HCT116 (cell line): ENCODE results near the gene ADIPOR1.
"Not testable (repeated sequence)": the region's sequence is repeated elsewhere in the genome, so short reads cannot be mapped to it uniquely, and the experiment has no call there.

ENCODE experiments used
- EZH2 ChIP-seq: fragments of 200-600 bp; sonication (generic); IDR thresholded peaks from 2 replicates; pipeline ENCODE4 v1.6.1; 2017; ENCODE audit warnings: antibody characterized with exemption, mixed run types
- POLR2A ChIP-seq: IDR thresholded peaks from 2 replicates; pipeline ENCODE4 v1.7.0; 2011; ENCODE audit warnings: borderline replicate concordance; ENCODE audit not compliant: insufficient read depth, insufficient read length; ENCODE audit errors: extremely low read depth
- POLR2AphosphoS5 ChIP-seq: IDR thresholded peaks from 2 replicates; pipeline ENCODE4 v1.6.1; 2011; ENCODE audit warnings: mild to moderate bottlenecking, low read depth, low read length, moderate library complexity
- RAD21 ChIP-seq: IDR thresholded peaks from 2 replicates; pipeline ENCODE4 v1.6.1; 2012; ENCODE audit warnings: low read depth, mild to moderate bottlenecking
- SP1 ChIP-seq: IDR thresholded peaks from 2 replicates; pipeline ENCODE4 v1.6.1; 2012; ENCODE audit warnings: low read depth
- TCF7L2 ChIP-seq: IDR thresholded peaks from 2 replicates; pipeline ENCODE4 v1.7.0; 2011; ENCODE audit warnings: borderline replicate concordance, inconsistent platforms; ENCODE audit not compliant: insufficient read depth, insufficient read length; ENCODE audit errors: extremely low read depth
- ZFX ChIP-seq: fragments of 450-650 bp; IDR thresholded peaks from 2 replicates; pipeline ENCODE4 v1.6.1; 2017
- TF ChIP-seq, protein P1 (sequence below), 3 experiments: fragments of 200-600 bp in 1 of 3; sonication (generic) in 1 of 3; IDR thresholded peaks in 2 of 3; conservative IDR thresholded peaks in 1 of 3; 2 replicates each; pipeline ENCODE4 v1.5.1; 2012 to 2017; ENCODE audit warnings: low read depth in 2 of 3, low read length in 2 of 3, antibody characterized with exemption in 1 of 3, borderline replicate concordance in 1 of 3, control low read depth in 1 of 3, mild to moderate bottlenecking in 1 of 3, mixed read lengths in 1 of 3, mixed run types in 1 of 3, moderate library complexity in 1 of 3; ENCODE audit not compliant: insufficient read depth in 1 of 3
- TF ChIP-seq, protein P2 (sequence below): IDR thresholded peaks from 2 replicates; pipeline ENCODE4 v1.6.1; 2011; ENCODE audit warnings: mild to moderate bottlenecking, low read length, moderate library complexity; ENCODE audit not compliant: insufficient replicate concordance; ENCODE audit errors: extremely low read depth

- TF ChIP-seq POLR2AphosphoS5, RAD21, POLR2A, EZH2, TCF7L2, SP1, ZFX: not testable (repeated sequence)
- TF ChIP-seq, protein P1, sequence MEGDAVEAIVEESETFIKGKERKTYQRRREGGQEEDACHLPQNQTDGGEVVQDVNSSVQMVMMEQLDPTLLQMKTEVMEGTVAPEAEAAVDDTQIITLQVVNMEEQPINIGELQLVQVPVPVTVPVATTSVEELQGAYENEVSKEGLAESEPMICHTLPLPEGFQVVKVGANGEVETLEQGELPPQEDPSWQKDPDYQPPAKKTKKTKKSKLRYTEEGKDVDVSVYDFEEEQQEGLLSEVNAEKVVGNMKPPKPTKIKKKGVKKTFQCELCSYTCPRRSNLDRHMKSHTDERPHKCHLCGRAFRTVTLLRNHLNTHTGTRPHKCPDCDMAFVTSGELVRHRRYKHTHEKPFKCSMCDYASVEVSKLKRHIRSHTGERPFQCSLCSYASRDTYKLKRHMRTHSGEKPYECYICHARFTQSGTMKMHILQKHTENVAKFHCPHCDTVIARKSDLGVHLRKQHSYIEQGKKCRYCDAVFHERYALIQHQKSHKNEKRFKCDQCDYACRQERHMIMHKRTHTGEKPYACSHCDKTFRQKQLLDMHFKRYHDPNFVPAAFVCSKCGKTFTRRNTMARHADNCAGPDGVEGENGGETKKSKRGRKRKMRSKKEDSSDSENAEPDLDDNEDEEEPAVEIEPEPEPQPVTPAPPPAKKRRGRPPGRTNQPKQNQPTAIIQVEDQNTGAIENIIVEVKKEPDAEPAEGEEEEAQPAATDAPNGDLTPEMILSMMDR (IDR thresholded peaks at IDR 0.05 in 2 of 3, conservative IDR thresholded peaks at IDR 0.05 in 1 of 3; ENCODE audit: borderline replicate concordance in 1 of 3, insufficient read depth in 1 of 3, low read depth in 2 of 3, low read length in 2 of 3): not testable (repeated sequence)
- TF ChIP-seq, protein P2, sequence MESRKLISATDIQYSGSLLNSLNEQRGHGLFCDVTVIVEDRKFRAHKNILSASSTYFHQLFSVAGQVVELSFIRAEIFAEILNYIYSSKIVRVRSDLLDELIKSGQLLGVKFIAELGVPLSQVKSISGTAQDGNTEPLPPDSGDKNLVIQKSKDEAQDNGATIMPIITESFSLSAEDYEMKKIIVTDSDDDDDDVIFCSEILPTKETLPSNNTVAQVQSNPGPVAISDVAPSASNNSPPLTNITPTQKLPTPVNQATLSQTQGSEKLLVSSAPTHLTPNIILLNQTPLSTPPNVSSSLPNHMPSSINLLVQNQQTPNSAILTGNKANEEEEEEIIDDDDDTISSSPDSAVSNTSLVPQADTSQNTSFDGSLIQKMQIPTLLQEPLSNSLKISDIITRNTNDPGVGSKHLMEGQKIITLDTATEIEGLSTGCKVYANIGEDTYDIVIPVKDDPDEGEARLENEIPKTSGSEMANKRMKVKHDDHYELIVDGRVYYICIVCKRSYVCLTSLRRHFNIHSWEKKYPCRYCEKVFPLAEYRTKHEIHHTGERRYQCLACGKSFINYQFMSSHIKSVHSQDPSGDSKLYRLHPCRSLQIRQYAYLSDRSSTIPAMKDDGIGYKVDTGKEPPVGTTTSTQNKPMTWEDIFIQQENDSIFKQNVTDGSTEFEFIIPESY: not testable (repeated sequence)
Measured at GRCh38 chr1:202903808-202904207, 54.3 kb downstream of the ADIPOR1 start.
